Sigmoid colon (tissue), 7 donors: ENCODE data around the gene IMP4. TPM values are rescaled to one million over a fixed set of nuclear protein-coding genes. Genes with fewer than 3 reads are reported as not detected.
A peak's percentile ranks its signal among the peaks of the same experiment; 100 is the strongest.
"Not testable (repeated sequence)": the region's sequence is repeated elsewhere in the genome, so short reads cannot be mapped to it uniquely, and the experiment has no call there.

Source experiments
- DNase-seq: peaks from one replicate; pipeline ENCODE4 v3.0.0-alpha.2; 2019
- H3K27ac ChIP-seq, 4 donors: fragments of 200-600 bp; sonication (generic); one replicate each; pipeline ENCODE4 v1.5.1; 2016 to 2019; ENCODE audit warnings: mild to moderate bottlenecking in 1 of 4
- H3K27me3 ChIP-seq, 3 donors: fragments of 200-600 bp; sonication (generic); one replicate each; pipeline ENCODE4 v1.5.1; 2019; ENCODE audit warnings: mild to moderate bottlenecking in 1 of 3
- H3K36me3 ChIP-seq, 4 donors: fragments of 200-600 bp; sonication (generic); one replicate each; pipeline ENCODE4 v1.5.1; 2016 to 2019
- H3K4me1 ChIP-seq, 4 donors: fragments of 200-600 bp; sonication (generic); one replicate each; pipeline ENCODE4 v1.5.1; 2017 to 2019
- H3K4me3 ChIP-seq, 4 donors: fragments of 200-600 bp; sonication (generic); one replicate each; pipeline ENCODE4 v1.5.1; 2017 to 2019; ENCODE audit warnings: mild to moderate bottlenecking in 2 of 4, moderate library complexity in 1 of 4
- H3K9me3 ChIP-seq, 4 donors: fragments of 200-600 bp in 3 of 4; sonication (generic) in 3 of 4; one replicate each; pipeline versions ENCODE4 v1.5.1 to v1.6.1; 2013 to 2019
- EP300 ChIP-seq, 4 donors: sonication (generic); formaldehyde crosslinking; IDR thresholded peaks; one replicate each; pipeline ENCODE4 v1.6.1; 2017; ENCODE audit warnings: antibody characterized with exemption in 4 of 4
- POLR2A ChIP-seq, 2 donors: fragments of 450-650 bp; IDR thresholded peaks; one replicate each; pipeline ENCODE4 v1.6.1; 2016; ENCODE audit warnings: antibody characterized with exemption in 2 of 2, mild to moderate bottlenecking in 2 of 2, moderate library complexity in 2 of 2
- POLR2AphosphoS5 ChIP-seq, 4 donors: sonication (generic); formaldehyde crosslinking; IDR thresholded peaks; one replicate each; pipeline ENCODE4 v1.6.1; 2017; ENCODE audit warnings: antibody characterized with exemption in 4 of 4
- WGBS, 2 donors: extraction: QIAGEN DNeasy Blood & Tissue Kit; methylation state at CpG; one replicate each; pipeline ENCODE4 v1.1.7; 2013; 5-methylcytosine and 5-hydroxymethylcytosine counted together
- intact Hi-C: fragments of 100-400 bp; cut with DNase I; formaldehyde crosslinking; loops from one replicate; pipeline ENCODE4 v1.15.1; 2023
- polyA plus RNA-seq, 3 donors: library from polyadenylated mRNA; stranded (reverse); fragments of 200-250 nt; gene quantifications; one replicate each; pipeline ENCODE4 v1.2.3, GENCODE V29; 2013
- total RNA-seq, 4 donors: library from RNA; depleted of rRNA; stranded (reverse); fragments of >200 nt; gene quantifications; one replicate each; pipeline ENCODE4 v1.1.0, GENCODE V29; 2016
- TF ChIP-seq, protein P1 (sequence below), 4 experiments: fragments of 450-650 bp in 3 of 4; fragments of 200-600 bp in 1 of 4; IDR thresholded peaks; one replicate each; pipeline ENCODE4 v1.5.1; 2016 to 2019; ENCODE audit warnings: antibody characterized with exemption in 4 of 4, mild to moderate bottlenecking in 3 of 4, moderate library complexity in 2 of 4
- donor health status: healthy with polysubstance abuse.
- donor health status: Bipolar disorder and iron deficiency.
- donor health status: healthy.

Gene IMP4
- total and polyA plus RNA-seq, 7 donors, result 48.0 to 130 (median 76.4) TPM

DNA sequence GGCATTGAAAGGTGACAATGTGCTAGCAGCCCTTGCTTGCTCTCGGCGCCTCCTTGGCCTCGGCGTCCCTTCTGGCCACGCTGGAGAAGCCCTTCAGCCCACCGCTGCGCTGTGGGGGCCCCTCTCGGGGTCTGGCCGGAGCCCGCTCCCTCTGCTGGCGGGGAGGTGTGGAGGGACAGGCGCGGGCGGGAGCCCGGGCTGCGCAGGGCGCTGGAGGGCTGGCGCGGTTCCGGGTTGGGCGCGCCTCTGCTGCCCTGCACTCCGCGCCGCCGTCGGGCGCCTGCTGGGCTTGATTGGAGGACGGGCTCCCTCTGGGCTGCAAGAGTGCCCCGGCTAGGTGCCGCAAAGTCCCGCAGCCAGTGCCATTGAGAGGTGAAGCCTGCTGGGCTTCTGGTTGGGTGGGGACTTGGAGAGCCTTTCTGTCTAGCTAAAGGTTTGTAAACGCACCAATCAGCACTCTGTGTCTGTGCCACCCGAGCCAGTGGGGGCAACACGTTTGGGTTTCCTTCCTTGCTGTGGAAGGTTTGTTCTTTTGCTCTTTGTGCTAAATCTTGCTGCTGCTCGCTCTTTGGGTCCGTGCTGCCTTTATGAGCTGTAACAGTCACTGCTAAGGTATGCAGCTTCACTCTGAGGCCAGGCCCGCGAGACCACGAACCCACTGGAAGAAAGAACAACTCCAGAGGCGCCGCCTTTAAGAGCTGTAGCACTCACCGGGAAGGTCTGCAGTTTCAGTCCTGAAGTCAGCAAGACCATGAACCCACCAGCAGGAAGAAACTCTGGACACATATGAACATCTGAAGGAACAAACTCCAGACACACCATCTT is 14.8 kb upstream of the IMP4 start:
- H3K27me3 ChIP-seq, result peaks cover 0 to 4% (median 0%) of the 10 kb centered on the region in 3 donors
- intact Hi-C loops, result no loop called here
- H3K4me3 ChIP-seq, result no peak overlapping the region
- peak overlapping the region in 1 of 4 donors; percentile 18 for H3K27ac ChIP-seq
- no peak for DNase-seq
- no peaks in the 10 kb centered on the region for H3K36me3 ChIP-seq
- WGBS, 2 donors, result 81 to 83% methylated on average over 43 of the region's 43 CpGs
- H3K9me3 ChIP-seq, result no peaks in the 10 kb centered on the region
- TF ChIP-seq, protein P1, sequence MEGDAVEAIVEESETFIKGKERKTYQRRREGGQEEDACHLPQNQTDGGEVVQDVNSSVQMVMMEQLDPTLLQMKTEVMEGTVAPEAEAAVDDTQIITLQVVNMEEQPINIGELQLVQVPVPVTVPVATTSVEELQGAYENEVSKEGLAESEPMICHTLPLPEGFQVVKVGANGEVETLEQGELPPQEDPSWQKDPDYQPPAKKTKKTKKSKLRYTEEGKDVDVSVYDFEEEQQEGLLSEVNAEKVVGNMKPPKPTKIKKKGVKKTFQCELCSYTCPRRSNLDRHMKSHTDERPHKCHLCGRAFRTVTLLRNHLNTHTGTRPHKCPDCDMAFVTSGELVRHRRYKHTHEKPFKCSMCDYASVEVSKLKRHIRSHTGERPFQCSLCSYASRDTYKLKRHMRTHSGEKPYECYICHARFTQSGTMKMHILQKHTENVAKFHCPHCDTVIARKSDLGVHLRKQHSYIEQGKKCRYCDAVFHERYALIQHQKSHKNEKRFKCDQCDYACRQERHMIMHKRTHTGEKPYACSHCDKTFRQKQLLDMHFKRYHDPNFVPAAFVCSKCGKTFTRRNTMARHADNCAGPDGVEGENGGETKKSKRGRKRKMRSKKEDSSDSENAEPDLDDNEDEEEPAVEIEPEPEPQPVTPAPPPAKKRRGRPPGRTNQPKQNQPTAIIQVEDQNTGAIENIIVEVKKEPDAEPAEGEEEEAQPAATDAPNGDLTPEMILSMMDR (IDR thresholded peaks at IDR 0.05), result no peak
- TF ChIP-seq POLR2A (IDR thresholded peaks at IDR 0.05) (no peak), POLR2AphosphoS5 (IDR thresholded peaks at IDR 0.05) (no peak), EP300 (IDR thresholded peaks at IDR 0.05) (no peak)
- peaks cover 0 to 4% (median 2%) of the 10 kb centered on the region in 4 donors for H3K4me1 ChIP-seq

GRCh38 chr2:130328710-130329109 is 14.0 kb upstream of the IMP4 start:
- 26 to 48% methylated on average over 2 of the region's 2 CpGs for WGBS, 2 donors
- no peak overlapping the region for H3K4me3 ChIP-seq
- peaks cover 0 to 4% (median 2%) of the 10 kb centered on the region in 4 donors for H3K4me1 ChIP-seq
- no peaks in the 10 kb centered on the region for H3K36me3 ChIP-seq
- no peak for DNase-seq
- intact Hi-C loops, result no loop called here
- no peaks in the 10 kb centered on the region for H3K9me3 ChIP-seq
- TF ChIP-seq, protein P1 (IDR thresholded peaks at IDR 0.05), result no peak
- no peak for TF ChIP-seq POLR2AphosphoS5 (IDR thresholded peaks at IDR 0.05)
- no peak for TF ChIP-seq EP300 (IDR thresholded peaks at IDR 0.05)
- no peak for TF ChIP-seq POLR2A (IDR thresholded peaks at IDR 0.05)
- no peak overlapping the region for H3K27ac ChIP-seq
- peaks cover 0 to 4% (median 0%) of the 10 kb centered on the region in 3 donors for H3K27me3 ChIP-seq

DNA sequence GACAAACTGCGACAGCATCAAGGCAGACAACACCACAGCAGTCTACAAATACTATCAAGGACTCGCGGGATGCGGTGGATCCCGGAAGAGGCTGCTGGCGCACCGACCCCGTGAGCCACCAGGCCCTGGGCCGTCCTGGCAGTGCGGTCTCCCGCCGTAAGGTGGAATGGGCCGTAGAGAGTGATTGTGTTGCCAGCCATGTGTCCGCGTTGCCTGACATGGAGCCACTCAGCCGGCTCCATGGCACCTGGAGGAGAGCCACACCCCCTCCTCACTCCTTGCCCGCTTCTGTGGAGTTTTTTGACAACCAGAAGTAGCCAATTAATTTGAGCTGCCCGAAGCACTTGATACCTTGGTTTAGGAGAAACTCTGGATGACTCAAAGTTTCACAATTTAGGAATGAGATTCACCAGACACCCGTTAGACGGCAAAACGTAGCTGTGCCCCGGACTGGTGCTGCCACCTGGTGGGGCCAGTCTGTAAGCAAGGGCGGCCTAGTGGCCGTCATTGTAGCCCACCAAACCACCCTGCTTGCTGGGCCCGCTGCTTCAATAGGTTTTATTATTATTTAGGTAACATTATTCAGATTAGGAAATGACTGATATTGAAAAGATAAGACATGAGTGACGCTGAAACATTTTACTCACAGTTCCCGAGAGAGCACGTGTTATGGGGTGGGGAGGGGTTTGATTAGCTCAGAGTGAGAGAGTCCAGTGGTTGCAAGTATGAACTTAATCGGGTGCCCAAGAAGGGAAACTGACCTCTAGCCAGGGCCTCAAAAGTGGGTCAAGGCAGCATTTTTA is 10.2 kb upstream of the IMP4 start:
- Histone ChIP-seq H3K36me3 (no peaks in the 10 kb centered on the region), H3K9me3 (peaks cover 0 to 4% (median 0%) of the 10 kb centered on the region in 4 donors), H3K4me1 (peaks cover 0 to 12% (median 2%) of the 10 kb centered on the region in 4 donors), H3K27ac (no peak overlapping the region), H3K27me3 (no peaks in the 10 kb centered on the region), H3K4me3 (peak overlapping the region in 2 of 4 donors; percentile 13 to 15)
- intact Hi-C loops, result loop anchor here (2.0 kb wide), 2 partner anchors 150 to 396 kb away; partner anchors contain the start of gene MZT2B
- no peak for TF ChIP-seq POLR2A (IDR thresholded peaks at IDR 0.05)
- TF ChIP-seq, protein P1 (IDR thresholded peaks at IDR 0.05), result peak; percentile 70 to 88 (median 85)
- no peak for TF ChIP-seq EP300 (IDR thresholded peaks at IDR 0.05)
- peak; percentile 61 to 92 (median 81) for TF ChIP-seq POLR2AphosphoS5 (IDR thresholded peaks at IDR 0.05)
- 20 to 26% methylated on average over 29 of the region's 29 CpGs for WGBS, 2 donors
- peak; percentile 88 for DNase-seq

GRCh38 chr2:130333253-130333652 is 9.4 kb upstream of the IMP4 start:
- H3K27ac ChIP-seq, H3K27me3 ChIP-seq, H3K4me3 ChIP-seq, H3K36me3 ChIP-seq, H3K9me3 ChIP-seq, DNase-seq: not testable (repeated sequence)
- H3K4me1 ChIP-seq, result peaks cover 0 to 13% (median 2%) of the 10 kb centered on the region in 4 donors
- intact Hi-C loops, result loop anchor here (2.0 kb wide), 2 partner anchors 150 to 396 kb away; partner anchors contain the start of gene MZT2B
- WGBS, 2 donors, result 57 to 84% methylated on average over 8 of the region's 8 CpGs

- intact Hi-C loops, result no loop called here
- Histone ChIP-seq H3K27me3 (no peaks in the 10 kb centered on the region), H3K36me3 (peaks cover 0 to 13% (median 6%) of the 10 kb centered on the region in 4 donors), H3K4me1 (peaks cover 0 to 13% (median 2%) of the 10 kb centered on the region in 4 donors), H3K9me3 (peaks cover 0 to 4% (median 0%) of the 10 kb centered on the region in 4 donors), H3K4me3 (no peak overlapping the region), H3K27ac (no peak overlapping the region)
- TF ChIP-seq POLR2A (IDR thresholded peaks at IDR 0.05), result no peak
- 74 to 79% methylated on average over 6 of the region's 6 CpGs for WGBS, 2 donors
- no peak for DNase-seq
These were observed 8.7 kb upstream of the IMP4 start for GRCh38 chr2:130334026-130334425.
